ENCODE data around the gene KRTAP3-3. TPM values are rescaled to one million over a fixed set of nuclear protein-coding genes. Genes with fewer than 3 reads are reported as not detected.

The KRTAP3-3 gene
- total and polyA plus RNA-seq, 8 donors = not detected

DNA sequence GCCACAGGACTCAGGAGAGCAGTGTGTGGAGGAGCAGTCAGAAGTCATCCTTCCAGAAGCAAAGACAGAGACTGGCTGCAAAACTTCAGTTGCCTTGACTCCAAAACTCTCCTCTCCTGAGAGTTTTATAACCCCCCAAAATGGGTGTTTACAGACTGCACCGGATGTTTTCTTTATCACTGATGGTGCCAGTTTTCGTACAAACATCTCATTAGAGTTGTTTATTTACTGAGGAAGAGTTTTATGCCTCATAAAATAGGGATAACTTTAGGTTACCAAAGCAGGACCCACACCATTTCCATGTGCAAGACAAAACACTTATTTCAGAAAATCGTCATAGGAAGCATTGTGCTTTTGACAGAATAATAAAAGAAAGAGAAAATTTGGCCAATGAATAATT lies 9.7 kb downstream of the KRTAP3-3 start, which contains the start of gene KRT40:
KRT40 (minus strand) TSS at position 101 of the 400 bp plus-strand sequence; CDS start at position 48, 53 bp downstream.
- TF ChIP-seq, protein P1, sequence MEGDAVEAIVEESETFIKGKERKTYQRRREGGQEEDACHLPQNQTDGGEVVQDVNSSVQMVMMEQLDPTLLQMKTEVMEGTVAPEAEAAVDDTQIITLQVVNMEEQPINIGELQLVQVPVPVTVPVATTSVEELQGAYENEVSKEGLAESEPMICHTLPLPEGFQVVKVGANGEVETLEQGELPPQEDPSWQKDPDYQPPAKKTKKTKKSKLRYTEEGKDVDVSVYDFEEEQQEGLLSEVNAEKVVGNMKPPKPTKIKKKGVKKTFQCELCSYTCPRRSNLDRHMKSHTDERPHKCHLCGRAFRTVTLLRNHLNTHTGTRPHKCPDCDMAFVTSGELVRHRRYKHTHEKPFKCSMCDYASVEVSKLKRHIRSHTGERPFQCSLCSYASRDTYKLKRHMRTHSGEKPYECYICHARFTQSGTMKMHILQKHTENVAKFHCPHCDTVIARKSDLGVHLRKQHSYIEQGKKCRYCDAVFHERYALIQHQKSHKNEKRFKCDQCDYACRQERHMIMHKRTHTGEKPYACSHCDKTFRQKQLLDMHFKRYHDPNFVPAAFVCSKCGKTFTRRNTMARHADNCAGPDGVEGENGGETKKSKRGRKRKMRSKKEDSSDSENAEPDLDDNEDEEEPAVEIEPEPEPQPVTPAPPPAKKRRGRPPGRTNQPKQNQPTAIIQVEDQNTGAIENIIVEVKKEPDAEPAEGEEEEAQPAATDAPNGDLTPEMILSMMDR (IDR thresholded peaks at IDR 0.05) = no peak
- Histone ChIP-seq H3K27me3 (peaks cover 0 to 13% of the 10 kb centered on the region in 2 donors), H3K9me3 (no peaks in the 10 kb centered on the region), H3K27ac (no peak within 1 kb of the TSS), H3K36me3 (no peaks in the 10 kb centered on the region), H3K4me3 (no peak within 1 kb of the TSS), H3K4me1 (no peaks in the 10 kb centered on the region)
- intact Hi-C loops (cut with DNase I) = no loop called here
- ATAC-seq (no peak), DNase-seq (no peak)

DNA sequence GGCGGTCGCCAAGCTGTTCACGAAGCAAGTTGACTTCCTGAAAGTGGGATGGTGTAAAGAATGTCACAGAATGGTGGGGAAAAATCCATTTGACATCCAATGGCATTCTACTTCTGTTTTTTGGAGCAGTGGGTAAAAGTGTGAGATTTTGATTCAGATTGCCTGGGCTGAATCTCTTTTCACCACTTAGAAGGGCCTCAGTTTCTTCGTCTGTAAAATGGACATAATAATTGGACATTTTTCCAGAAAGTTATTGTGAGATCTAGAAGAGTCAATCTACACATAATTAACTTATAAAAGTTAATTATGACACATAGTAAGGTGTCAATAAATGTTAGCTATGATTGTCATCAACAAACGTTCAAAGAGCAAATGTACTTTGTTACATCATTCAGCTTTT lies 12.8 kb downstream of the KRTAP3-3 start:
- Histone ChIP-seq H3K9me3 (no peaks in the 10 kb centered on the region), H3K27me3 (peaks cover 0 to 18% of the 10 kb centered on the region in 2 donors), H3K27ac (no peak overlapping the region), H3K4me1 (no peaks in the 10 kb centered on the region), H3K4me3 (no peak overlapping the region), H3K36me3 (no peaks in the 10 kb centered on the region)
- no peak for ATAC-seq
- no peak for DNase-seq
- TF ChIP-seq, protein P1 (IDR thresholded peaks at IDR 0.05) = no peak
- intact Hi-C loops (cut with DNase I) = no loop called here

DNA sequence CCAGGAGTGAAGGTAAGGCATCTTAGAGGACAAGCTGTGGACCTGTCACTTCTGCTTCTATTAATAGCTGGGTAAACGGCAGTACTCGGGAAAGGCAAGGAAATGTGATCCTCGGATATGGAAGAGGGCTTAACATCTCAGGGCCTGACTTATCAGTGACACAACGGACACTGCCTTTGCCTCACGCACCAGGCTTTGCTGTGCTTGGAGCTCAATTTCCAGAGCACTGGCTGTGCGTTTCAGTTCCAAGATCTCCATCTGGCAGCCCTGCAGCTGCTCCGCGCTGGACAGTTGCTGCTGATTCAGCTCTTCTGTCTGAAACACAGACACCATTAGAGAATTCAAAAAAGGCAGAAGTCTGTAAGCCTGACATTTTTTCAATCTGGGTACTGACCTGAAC lies 13.4 kb downstream of the KRTAP3-3 start:
- TF ChIP-seq, protein P1 (IDR thresholded peaks at IDR 0.05) = no peak
- H3K36me3 ChIP-seq = no peaks in the 10 kb centered on the region
- H3K4me1 ChIP-seq = no peaks in the 10 kb centered on the region
- H3K27ac ChIP-seq = no peak overlapping the region
- H3K27me3 ChIP-seq = peaks cover 0 to 17% of the 10 kb centered on the region in 2 donors
- peak in 1 of 4 donors; percentile 44 for DNase-seq
- intact Hi-C loops (cut with DNase I) = no loop called here
- ATAC-seq = no peak
- no peak overlapping the region for H3K4me3 ChIP-seq
- no peaks in the 10 kb centered on the region for H3K9me3 ChIP-seq

DNA sequence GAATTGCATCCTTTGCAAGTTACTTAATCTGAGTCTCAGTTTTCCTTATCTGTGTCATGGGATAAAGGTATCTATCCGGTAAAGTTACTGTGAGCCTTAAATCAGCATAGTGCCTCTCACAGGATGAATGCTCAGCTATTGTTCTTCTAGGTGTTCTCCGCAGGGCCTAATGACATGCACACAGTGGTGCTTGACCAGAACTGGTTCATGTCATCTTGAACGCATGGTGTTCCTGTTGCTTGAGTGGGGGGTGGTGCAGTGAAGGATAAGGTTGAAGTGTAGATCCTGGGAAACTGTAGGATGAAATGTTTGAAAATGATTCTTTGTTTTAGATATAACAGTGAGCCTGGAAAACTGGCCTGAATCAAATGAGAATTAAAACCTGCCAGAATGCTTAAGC lies 13.8 kb downstream of the KRTAP3-3 start:
- no peak overlapping the region for H3K4me3 ChIP-seq
- H3K27ac ChIP-seq = no peak overlapping the region
- H3K9me3 ChIP-seq = no peaks in the 10 kb centered on the region
- H3K27me3 ChIP-seq = peaks cover 0 to 17% of the 10 kb centered on the region in 2 donors
- intact Hi-C loops (cut with DNase I) = no loop called here
- TF ChIP-seq, protein P1 (IDR thresholded peaks at IDR 0.05) = no peak
- no peaks in the 10 kb centered on the region for H3K36me3 ChIP-seq
- ATAC-seq (no peak), DNase-seq (no peak)
- H3K4me1 ChIP-seq = no peaks in the 10 kb centered on the region

- H3K4me3 ChIP-seq = no peak overlapping the region
- no peaks in the 10 kb centered on the region for H3K9me3 ChIP-seq
- intact Hi-C loops (cut with DNase I) = no loop called here
- TF ChIP-seq, protein P1 (IDR thresholded peaks at IDR 0.05) = no peak
- H3K27me3 ChIP-seq = peaks cover 0 to 11% of the 10 kb centered on the region in 2 donors
- H3K27ac ChIP-seq = no peak overlapping the region
- DNase-seq = no peak
- H3K4me1 ChIP-seq = no peaks in the 10 kb centered on the region
- ATAC-seq = peak; percentile 49
- no peaks in the 10 kb centered on the region for H3K36me3 ChIP-seq
Measured at GRCh38 chr17:40978575-40979151, 15.3 kb downstream of the KRTAP3-3 start.

All from left lung (tissue), 10 donors.